Stimulated activated CD8-positive, alpha-beta memory T cell treated with anti-CD3 and anti-CD28 coated beads, Interleukin-12 subunit alpha, Interleukin-12 subunit beta, amount 100 ng/mL, for 4 hours (primary cell): ENCODE measurements around the gene RSU1.
"Not testable (repeated sequence)": the region's sequence is repeated elsewhere in the genome, so short reads cannot be mapped to it uniquely, and the experiment has no call there.

Experiments used
- DNase-seq: peaks from one replicate; pipeline ENCODE4 v3.0.0-alpha.2; 2020; ENCODE audit warnings: low read depth

Gene RSU1

DNA sequence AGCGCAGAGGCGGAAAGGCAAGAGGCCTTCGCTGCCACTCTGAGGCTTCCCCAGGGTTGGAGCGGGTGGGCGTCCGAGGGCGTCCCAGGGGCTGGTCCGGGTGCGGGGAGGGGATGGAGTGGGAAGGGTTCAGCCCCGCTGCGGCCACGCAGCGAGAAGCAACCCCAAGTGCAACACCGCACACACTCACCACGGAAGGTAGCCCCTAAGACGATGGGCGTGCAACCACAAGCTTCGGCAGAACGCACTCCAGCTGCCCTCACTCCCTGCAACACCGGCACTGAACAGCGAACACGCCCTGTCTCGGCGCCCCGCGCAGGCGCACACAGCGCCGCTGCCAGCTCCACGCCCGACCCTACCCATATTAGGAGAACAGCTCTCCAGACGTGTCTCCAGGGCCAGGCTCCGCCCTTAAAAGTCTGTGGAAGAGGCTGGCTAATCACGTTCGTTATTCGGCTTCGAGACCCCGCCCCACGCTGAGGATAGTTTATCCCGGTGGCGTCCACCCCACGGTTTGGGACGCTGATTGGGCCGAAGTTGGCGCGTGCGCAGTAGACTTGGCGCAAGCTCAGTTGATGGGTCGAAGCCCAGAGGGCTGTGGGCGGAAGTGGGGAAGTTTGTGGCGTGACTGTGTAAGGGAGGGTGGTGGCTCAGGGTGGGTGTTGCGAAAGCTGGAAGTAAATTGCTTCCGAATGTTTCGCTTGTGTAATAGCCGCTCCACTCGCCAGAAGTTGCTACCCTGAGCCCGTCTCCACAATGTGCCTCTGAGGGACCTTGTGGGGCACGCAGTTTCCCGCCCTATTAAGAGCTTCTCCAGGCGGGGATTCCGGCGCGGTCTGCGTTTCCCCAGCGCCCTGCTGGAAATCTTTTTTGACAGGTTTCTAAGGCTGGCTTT lies at the start of gene RSU1:
Gene RSU1, minus strand, starts transcription at position 300 of the 895 bp plus-strand sequence. CDS start 343 bp downstream, outside the sequence.
- DNase-seq, result peak; percentile 100

DNA sequence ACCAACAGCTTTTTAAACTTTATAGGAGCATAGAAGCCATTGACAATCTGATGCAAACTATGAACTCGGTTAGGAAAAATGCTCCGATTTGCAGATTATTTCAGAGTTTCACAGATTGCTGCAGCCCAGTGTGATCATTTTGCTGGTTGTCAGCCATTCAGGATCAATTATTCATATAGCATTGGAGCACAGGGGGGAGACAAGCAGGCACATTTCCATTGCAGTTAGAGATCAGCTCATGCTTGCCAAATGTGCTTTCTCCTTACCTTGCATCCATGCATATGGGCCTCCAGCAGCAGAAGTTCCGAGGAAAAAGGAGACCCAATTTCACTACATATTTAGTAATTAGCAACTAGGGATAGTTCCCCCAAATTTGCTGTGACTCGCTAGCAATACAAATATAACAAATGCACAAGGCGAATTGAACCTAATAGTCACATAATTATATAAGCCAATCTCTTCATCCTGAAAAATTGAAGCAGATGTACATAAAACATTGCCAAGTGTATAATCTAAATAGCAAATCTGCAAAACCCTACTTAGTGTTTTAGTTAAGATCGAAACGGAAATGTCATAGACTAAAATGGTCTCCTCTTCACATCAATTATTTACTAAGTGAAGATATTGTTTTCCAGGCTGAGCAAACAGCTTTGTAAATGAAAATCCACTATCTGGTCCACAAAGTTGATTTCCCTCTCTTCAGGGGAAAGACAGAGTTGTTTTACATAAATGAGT lies 49.5 kb upstream of the RSU1 start:
- no peak for DNase-seq

DNA sequence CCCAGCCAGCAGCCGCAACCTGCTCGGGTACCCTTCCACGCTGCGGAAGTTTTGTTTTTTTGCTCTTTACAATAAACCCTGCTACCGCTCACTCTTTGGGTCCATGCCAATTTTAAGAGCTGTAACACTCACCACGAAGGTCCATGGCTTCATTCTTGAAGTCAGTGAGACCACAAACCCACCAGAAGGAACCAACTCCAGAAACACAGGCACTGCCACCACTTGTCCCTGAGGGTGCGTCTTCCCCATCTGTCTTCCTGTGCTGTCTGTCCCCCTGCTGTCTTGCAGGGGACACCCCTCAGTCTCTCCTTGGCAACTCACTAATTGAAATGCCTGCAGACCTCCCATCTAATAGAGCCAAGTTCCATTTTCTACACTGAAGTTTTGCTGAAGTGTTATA lies 48.5 kb upstream of the RSU1 start:
- DNase-seq, result no peak

DNA sequence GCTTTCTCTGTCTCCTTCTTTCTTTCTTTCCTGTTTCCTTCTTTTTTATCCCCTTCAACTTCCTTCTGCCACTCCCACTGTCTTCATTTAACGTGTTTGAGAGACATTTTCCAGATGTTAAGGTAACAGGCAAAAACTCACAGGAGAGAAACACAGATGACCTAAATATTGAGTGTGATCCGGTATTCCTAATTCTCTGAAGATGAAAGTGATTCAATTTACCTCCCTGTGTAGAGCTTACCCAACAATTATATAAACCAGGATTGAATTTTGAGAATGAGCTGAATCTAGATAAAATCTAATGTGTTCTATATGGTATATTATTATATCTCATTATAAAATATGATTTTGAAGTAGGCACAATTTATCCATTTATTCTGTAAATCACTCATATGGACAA lies 46.5 kb upstream of the RSU1 start:
- DNase-seq, result no peak

DNA sequence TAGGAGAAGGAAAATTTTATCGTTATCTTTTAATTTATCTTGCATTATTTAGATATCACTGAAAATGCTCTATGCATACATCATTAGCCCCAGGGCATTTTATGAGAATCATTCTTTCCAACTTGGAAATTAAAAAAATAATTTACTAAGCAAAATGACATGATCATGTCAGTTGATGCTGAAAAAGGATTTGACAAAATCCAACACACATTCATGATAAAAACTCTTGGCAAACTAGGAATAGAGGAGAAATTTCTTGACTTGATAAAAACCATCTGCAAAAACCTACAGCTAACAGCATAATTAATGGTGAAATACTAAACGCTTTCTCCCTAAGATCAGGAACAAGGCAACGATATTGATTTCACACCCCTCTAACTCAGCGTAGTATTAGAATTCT lies 40.2 kb upstream of the RSU1 start:
- no peak for DNase-seq

DNA sequence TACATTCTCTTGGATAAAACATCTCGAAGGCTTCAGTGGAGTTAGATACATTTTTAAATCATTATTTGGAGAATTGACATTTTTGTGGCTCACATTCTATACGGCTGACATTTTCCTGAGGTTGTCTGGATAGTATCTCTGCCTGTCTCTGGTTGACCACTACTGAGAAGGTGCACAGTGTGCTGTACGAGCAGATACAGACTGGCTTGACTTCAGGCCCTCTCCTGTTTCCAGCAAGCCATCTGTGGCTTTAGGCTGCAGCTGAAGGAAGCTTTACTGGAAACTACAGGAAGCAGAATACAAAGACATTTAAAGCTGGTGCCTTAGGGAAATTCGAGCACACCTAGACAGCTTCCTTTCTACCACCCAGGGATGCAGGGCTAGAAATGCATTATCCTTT lies 39.3 kb upstream of the RSU1 start:
- DNase-seq, result no peak

DNA sequence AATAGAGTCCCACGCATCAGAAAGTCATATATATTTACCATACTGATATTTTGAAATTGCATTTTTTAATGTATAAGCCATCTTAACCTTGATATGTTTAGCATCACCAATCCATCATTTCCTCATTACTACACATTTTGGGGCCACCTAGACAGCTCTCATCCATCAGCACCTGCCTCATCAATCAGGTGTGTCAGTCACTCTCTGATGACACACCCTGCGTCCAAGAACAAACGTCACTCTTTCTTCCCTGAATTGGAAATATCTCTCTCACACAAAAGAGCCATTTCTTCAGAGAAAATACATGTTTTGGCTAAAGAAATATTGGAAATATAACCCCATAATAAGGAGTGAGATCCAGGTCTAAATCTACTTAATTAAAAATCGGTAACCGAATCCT lies 38.9 kb upstream of the RSU1 start:
- DNase-seq, result no peak

DNA sequence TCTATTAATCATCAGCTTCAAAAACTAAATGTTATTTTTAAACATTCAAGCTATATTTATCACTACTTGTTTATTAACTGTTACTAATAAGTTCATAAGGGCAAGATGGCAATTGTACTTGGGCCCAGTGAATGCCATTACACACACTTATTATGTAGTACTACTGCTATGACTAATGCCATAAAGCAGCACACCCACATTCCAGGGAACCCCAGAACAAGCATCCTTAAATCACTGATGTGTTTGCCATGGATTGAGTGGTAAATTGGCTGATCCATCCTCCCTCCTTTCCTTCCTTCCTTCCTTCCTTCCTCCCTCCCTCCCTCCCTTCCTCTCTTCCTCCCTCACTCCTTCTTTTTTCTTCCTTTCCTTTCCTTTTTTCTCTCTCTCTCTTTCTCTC lies 37.4 kb upstream of the RSU1 start:
- DNase-seq, result no peak

DNA sequence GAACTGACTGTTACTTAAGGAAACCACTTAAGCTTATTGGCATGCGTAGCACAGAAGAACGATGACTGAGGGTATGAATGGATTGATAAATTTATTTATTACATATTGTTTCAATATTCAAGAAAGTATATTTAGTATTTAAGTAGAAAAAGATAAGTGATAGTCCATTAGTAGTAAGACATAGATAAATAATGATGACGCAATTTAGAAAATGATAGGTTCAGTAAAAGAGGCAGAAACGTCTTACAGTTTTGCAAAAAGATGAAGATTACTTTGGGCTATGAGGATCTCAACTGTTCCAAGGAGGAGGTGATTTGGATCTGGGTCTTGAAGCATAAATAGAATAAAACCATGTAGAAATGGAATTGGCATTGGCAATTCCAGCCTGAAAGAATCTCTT lies 36.6 kb upstream of the RSU1 start:
- DNase-seq, result no peak

DNA sequence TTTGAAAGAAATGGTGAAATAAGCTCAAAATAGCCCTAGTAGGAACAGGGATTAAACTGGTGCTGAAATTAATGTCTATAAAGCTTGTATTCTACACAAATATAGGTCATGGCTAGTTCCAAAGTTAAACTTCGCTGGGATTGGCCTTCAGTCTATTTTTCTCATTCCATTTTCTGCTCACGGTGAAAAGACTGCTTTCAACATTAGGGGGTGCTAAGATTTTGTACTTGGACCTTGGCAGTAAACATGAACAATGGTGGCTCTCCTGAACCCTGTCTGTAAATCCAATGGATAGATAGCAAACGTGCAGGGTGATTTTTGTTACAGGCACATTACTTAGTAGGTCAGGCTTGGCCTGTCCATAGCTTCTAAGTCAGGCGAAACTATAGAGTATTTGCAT lies 36.0 kb upstream of the RSU1 start:
- no peak for DNase-seq

DNA sequence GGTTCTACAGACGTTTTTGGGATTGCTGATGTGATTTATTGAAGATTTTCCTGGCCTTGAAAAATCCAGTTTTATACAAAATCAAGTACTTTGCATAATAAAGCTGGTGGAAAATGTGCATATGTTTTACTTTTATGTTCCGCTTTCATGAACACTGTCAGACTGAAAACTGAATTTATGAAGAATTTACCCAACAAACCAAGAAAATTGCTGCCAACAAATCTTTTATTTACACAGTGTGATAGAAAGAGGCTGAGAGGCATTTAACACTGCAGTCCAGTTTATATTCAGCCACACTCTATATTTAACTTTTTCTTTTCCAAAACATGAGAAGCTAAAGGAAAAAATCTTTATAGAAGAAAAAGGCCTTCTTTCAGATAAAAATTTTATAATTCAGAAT lies 35.4 kb upstream of the RSU1 start:
- no peak for DNase-seq

DNA sequence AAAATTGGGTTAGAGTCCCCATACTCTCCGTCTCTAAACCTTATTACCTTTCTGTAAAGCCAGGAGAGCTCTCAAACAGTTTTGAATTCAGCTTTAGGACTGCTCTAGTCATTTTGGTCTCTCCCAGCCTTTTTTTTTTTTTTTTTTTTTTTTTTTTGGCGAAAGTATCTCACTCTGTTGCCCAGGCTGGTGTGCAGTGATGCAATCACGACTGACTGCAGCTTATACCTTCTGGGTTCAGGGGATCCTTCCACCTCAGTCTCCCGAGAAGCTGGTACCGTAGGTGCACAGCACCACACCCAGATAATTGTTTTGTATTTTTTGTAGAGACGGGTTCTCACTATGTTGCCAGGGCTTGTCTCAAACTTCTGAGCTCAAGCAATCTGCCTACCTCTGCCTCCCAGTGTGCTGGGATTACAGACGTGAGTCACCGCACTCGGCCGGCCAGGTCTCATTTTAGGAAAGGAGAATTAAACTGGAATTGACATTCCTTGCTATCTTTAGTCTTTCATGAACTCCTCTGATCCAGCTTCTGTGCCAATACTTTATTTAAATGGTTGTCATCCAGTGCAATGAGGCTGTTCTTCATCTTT lies 31.4 kb upstream of the RSU1 start:
- no peak for DNase-seq

DNA sequence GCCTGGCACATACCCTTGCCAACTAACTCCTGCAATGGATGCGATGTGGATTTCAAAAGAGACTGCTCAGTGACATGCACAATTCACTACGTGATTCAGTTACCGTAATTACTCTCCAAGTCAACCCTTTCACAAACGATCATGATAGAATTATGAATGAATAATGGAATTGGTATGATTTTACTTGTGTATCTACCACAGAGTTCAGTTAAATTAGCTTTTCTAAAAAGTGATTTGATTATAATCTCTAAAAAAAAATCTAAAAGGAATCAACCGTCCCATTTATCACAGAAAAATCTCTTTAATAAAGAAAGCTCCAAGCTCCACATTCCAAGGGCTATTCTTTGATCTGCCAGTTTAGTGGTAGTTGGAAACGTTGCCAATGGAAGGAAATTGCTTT lies 30.4 kb upstream of the RSU1 start:
- no peak for DNase-seq

DNA sequence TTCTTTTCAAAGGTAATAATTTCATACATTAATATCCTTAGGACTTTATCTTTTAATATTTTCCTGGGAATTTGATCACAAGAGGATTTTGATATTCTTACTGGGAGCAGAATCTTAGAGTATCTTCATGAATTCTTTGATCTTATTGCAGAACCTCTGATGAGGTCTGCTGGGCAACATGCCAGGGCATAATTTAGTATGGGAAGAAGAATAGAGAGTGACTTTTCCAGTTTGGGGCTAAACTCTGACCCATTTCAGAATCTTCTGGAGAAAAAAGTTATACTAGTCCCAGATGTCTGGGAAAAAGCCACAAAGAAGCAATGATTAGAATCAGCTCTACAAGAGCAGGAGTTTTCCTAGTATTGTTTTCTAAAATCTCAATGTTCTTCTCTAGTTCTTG lies 28.0 kb upstream of the RSU1 start:
- no peak for DNase-seq

DNA sequence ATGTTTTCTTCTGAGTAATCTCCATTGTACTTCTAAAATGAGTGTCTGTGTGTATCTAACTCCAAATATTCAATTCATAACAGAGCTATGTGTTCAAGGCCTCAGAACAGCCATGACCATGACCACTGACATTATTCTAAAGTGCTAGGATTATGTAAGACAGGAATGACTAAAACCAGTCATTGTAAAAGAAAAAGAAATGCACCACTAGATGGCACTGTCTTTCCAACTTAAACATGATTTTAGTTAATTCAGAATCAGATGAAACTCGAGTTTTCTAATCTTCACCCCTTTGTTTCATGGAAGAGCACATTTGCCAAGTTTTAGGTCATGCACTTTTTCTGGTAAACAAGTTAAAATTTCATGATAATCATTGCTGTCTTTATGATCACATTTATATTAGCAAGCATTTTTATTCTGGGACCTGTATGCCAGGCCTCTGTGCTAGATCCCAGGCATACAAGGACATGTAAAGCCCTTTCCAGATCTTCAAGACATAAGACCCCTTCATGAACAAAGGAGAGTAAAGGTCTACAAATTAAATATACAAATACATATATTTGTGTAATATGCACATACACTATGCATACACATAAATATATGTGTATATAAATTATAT lies 26.1 kb upstream of the RSU1 start:
- no peak for DNase-seq

DNA sequence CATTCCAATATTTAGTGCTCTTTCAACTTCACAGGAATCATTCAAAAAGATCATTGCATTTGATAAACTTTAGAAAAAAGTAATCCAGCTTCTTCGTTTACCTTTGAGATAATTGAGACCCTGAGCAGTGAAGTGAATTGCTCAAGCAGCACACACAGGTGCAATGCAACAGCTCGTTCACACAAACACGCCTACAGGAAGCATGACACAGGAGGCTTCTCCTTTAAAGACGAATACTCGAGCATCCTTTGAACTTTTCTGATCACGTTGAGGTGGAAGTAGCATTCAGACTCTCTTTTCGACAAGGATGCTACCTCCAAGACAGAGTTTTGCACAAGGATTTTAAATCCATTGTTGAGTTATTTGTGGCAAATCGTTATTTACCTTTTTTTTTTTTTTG lies 18.0 kb upstream of the RSU1 start:
- DNase-seq, result no peak

DNA sequence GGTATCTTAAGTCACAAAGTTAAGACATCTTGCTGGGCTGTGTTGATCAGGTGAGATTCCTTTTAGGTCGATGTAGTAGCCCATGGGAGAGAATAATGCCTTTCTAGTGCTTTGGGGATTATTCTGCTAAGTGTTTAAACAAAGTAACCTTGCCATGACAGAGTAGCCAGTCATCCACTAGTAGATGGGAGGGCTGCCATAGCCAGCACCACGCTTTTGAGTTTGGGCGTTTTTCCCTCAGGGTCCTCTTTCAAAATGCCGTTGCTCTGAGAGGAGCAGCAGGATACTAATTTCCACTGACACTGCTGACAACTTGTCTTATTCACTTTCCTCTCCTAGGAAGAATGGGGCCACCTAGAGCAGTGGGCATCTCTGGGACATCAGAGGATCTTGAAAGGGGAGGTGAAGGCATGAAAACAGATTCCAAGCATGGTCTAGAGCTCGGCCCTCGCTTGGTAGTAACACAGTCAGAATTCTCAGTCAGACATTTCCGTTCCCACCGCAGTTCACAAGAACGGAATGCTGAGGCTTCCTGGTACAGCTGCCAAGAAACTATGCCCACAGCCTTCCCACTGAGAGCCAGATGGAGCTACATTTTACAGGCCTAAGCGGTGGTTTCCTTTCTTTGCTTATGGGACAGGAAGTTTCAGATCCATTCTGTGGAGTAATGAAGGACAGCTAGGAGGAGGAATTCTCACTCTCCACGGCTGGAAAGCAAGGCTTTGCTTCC lies 15.3 kb upstream of the RSU1 start:
- DNase-seq, result no peak

DNA sequence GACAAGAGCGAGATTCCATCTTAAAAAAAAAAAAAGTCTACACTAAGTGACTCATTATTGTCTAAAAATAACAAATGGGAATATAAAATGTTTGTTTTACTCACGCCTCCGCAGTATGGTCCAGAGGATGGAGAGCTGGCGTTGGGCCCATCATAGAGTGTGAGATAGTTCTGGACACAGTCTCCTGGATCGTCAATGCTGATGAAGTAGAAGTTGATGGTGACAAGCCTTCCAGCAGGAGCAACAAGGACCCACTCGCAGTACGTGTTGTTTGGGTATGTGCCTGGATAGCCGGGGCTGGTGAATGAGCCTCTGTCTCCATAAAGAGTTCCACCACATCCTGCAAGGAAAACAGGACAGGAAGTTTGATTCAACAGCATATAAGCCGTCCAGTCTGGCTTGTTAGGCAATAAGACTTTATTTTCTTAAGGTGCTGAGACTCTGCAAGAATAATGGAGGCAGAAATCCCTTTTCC lies 11.5 kb upstream of the RSU1 start:
- no peak for DNase-seq

DNA sequence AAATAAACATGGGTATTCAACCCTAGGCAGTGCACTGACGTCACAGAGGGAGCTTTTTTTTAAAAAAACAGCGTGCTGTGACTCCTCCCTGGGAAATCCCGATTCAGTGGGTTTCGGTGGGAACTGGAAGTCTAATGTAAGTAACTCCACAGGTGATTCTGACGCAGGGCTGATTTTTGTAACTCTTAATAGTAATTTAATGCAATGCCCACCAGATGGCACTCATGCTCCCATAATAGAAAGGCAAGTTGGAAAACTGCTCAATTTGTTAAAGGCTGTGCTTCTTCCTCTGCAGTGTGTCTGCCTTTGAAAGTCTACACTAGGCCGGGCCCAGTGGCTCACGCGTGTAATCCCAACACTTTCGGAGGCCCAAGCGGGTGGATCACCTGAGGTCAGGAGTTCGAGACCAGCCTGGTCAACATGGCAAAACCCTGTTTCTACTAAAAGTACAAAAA lies 10.9 kb upstream of the RSU1 start:
- peak; percentile 10 for DNase-seq

DNA sequence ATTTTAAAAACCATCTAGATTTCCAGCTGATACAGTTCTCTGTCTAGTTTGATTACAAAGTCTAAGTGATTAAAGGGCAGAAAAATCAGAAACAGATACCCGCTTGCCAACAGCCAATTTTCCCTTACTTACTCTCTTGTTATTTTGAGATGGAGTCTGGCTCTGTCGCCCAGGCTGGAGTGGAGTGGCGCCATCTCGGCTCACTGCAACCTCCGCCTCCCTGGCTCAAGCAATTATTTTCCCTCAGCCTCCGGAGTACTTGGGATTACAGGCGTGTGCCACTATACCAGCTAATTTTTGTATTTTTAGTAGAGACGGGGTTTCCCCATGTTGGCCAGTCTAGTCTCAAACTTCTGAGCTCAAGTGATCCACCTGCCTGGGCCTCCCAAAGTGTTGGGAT lies 10.2 kb upstream of the RSU1 start:
- DNase-seq, result not testable (repeated sequence)

DNA sequence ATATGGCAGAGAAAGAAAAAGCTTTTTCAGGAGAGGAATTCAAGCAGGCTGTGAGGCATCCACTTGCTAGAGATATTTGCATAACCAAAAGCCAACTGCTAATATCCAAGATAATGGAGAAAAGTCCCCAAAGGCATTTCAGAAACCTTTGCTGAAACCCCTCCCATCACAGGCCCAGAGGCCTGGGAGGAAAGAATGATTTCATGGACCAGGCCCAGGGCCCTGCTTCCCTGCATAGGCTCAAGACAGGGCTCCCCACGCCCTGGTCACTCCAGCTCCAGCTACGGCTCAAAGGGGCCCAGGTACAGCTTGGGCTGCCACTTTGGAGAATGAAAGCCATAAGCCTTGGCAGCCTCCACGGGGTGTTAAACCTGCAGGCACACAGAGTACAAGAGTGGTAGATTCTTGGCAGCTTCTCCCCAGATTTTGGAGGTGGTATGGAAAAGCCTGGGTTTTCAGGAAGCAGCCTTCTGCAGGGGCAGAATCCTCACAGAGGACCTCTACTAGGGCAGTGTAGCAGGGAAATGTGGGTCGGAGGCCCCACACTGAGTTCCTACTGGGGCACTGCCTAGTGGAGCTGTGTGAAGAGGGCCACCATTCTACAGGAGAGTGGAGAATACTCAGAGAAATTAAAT lies 5.6 kb upstream of the RSU1 start:
- DNase-seq, result no peak
